Measurements from ENCODE around the gene SLC29A2. TPM values are rescaled to one million over a fixed set of nuclear protein-coding genes. Genes with fewer than 3 reads are reported as not detected.
"Not testable (repeated sequence)": the region's sequence is repeated elsewhere in the genome, so short reads cannot be mapped to it uniquely, and the experiment has no call there.

The SLC29A2 gene
- total RNA-seq, 6 donors from 2014 or later, result 8.3 to 20.5 (median 13.1) TPM

DNA sequence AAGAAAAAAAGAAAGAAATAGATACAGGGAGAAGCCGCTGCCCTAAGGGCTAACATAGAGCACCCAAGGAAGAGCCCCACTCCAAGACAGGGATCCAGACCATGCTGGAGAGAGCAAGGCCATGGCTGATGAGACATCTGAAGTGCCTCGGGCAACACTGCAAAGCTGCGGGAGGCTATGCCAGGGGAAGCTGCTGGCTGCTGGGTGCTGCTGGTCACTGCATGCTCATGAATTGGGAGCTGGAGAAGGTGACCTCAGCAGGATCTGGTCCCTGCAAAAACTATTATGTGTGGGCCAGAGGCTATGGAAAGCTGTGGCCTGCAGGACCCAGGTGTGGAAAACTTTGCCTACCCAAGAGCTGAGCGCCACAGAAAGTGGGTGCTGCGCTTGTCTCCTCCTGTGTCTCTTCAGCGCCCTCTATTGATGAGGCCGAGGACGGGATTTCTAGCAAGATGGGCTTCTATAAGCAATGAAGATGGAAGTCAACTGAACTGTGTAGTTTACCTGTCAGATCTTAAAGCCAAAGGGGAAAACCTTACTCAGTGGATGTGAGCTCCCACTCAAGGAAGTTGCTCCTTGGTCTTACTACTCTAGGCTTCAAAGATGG, 17.3 kb upstream of the SLC29A2 start:
- peak in 1 of 2 donors; percentile 73 for DNase-seq
- Histone ChIP-seq H3K27ac (no peak overlapping the region), H3K4me1 (peaks cover 3 to 12% (median 6%) of the 10 kb centered on the region in 4 donors), H3K27me3 (peaks cover 0 to 2% (median 0%) of the 10 kb centered on the region in 4 donors), H3K9me3 (no peaks in the 10 kb centered on the region), H3K36me3 (no peaks in the 10 kb centered on the region), H3K4me3 (no peak overlapping the region)
- peak; percentile 62 to 71 for ATAC-seq (ENCODE audit: low FRiP score in 2 of 2)
- WGBS, 2 donors, result 30 to 33% methylated on average over 8 of the region's 8 CpGs
- TF ChIP-seq EP300 (IDR thresholded peaks at IDR 0.05), result no peak
- no peak for TF ChIP-seq POLR2AphosphoS5 (IDR thresholded peaks at IDR 0.05)
- TF ChIP-seq POLR2A (IDR thresholded peaks at IDR 0.05), result no peak
- TF ChIP-seq, protein P1, sequence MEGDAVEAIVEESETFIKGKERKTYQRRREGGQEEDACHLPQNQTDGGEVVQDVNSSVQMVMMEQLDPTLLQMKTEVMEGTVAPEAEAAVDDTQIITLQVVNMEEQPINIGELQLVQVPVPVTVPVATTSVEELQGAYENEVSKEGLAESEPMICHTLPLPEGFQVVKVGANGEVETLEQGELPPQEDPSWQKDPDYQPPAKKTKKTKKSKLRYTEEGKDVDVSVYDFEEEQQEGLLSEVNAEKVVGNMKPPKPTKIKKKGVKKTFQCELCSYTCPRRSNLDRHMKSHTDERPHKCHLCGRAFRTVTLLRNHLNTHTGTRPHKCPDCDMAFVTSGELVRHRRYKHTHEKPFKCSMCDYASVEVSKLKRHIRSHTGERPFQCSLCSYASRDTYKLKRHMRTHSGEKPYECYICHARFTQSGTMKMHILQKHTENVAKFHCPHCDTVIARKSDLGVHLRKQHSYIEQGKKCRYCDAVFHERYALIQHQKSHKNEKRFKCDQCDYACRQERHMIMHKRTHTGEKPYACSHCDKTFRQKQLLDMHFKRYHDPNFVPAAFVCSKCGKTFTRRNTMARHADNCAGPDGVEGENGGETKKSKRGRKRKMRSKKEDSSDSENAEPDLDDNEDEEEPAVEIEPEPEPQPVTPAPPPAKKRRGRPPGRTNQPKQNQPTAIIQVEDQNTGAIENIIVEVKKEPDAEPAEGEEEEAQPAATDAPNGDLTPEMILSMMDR (IDR thresholded peaks at IDR 0.05), result peak; percentile 39 to 59 (median 55)

DNA sequence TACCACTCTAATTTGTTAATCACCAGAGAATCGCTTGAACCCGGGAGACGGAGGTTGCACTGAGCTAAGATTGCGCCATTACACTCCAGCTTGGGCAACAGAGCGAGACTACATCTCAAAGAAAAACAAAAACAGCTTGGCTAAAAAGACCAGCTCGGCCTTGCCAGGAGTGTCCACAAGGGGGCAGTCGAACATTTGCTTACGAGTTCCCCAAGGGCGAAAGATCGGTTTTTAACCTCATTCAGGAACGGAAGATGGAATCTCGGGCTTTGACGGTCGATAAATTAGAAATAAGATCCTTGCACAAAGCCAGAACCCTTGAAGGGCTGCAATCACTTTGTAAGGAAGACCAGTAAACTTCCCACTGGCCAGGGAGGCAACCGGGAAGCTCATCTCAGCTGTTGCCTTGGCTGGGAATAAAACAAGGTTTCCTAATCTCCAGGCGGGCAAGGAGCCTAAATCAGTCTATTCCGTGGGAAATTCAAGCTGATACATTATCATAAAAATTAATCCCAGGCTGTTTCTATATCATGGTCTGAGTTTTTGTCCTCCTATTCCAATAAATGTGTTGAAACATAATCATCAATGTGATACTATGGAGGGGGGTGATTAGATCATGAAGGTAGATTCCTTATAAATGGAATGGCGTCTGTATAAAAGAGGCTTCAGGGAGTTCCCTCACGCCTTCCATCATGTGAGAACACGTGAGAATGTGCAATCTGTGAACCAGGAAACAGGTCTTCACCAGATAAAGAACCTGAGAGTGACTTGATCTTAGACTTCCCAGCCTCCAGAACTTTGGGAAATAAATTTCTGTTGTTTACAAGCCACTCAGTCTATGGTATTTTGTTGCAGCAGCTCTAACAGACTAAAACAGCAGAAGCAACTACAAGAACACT, 14.9 kb upstream of the SLC29A2 start:
- peak overlapping the region in 1 of 4 donors; percentile 8 for H3K27ac ChIP-seq
- peak overlapping the region in 3 of 4 donors; percentile 5 to 35 (median 17) for H3K4me3 ChIP-seq
- no peaks in the 10 kb centered on the region for H3K36me3 ChIP-seq
- WGBS, 2 donors, result 6 to 8% methylated on average over 20 of the region's 20 CpGs
- DNase-seq, result peak in 1 of 2 donors; percentile 86
- TF ChIP-seq, protein P1 (IDR thresholded peaks at IDR 0.05), result peak; percentile 78 to 88 (median 80)
- no peak for TF ChIP-seq POLR2A (IDR thresholded peaks at IDR 0.05)
- no peaks in the 10 kb centered on the region for H3K9me3 ChIP-seq
- H3K27me3 ChIP-seq, result peaks cover 0 to 2% (median 0%) of the 10 kb centered on the region in 4 donors
- peaks cover 3 to 12% (median 6%) of the 10 kb centered on the region in 4 donors for H3K4me1 ChIP-seq
- peak; percentile 84 to 87 for ATAC-seq (ENCODE audit: low FRiP score in 2 of 2)

DNA sequence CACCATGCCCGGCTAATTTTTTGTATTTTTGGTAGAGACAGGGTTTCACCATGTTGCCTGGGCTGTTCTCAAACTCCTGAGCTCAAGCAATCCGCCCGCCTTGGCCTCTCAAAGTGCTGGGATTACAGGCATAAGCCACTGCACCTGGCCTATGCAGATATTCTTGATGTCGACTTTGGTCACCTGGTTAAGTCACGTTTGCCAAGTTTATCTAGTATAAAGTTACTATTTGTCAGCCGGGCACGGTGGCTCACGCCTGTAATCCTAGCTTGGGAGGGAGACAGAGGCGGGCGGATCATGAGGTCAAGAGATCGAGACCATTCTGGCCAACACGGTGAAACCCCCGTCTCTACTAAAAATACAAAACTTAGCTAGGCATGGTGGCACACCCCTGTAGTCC, 12.8 kb upstream of the SLC29A2 start:
- ATAC-seq (ENCODE audit: low FRiP score in 2 of 2); H3K36me3 ChIP-seq; H3K9me3 ChIP-seq; H3K27me3 ChIP-seq; DNase-seq; H3K4me3 ChIP-seq; H3K27ac ChIP-seq: not testable (repeated sequence)
- 81 to 87% methylated on average over 13 of the region's 13 CpGs for WGBS, 2 donors
- H3K4me1 ChIP-seq, result peaks cover 3 to 12% (median 6%) of the 10 kb centered on the region in 4 donors

DNA sequence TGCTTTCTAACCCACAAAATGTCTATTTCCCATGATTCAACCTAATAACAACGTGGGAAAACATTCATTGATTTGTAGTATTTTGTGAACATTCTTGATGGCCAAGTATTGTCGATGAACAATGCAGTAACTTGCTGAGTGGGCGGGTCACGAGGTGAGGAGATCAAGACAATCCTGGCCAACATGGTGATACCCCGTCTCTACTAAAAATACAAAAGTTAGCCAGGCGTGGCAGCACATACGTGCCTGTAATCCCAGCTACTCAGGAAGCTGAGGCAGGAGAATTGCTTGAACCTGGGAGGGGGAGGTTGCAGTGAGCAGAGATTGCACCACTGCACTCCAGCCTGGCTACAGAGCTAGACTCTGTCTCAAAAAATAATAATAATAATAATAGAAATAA, 8.7 kb upstream of the SLC29A2 start:
- not testable (repeated sequence) for H3K4me1 ChIP-seq; H3K36me3 ChIP-seq; H3K27me3 ChIP-seq; H3K9me3 ChIP-seq; H3K27ac ChIP-seq; H3K4me3 ChIP-seq; ATAC-seq (ENCODE audit: low FRiP score in 2 of 2); DNase-seq
- 28% methylated on average over 7 of the region's 7 CpGs for WGBS, 2 donors

DNA sequence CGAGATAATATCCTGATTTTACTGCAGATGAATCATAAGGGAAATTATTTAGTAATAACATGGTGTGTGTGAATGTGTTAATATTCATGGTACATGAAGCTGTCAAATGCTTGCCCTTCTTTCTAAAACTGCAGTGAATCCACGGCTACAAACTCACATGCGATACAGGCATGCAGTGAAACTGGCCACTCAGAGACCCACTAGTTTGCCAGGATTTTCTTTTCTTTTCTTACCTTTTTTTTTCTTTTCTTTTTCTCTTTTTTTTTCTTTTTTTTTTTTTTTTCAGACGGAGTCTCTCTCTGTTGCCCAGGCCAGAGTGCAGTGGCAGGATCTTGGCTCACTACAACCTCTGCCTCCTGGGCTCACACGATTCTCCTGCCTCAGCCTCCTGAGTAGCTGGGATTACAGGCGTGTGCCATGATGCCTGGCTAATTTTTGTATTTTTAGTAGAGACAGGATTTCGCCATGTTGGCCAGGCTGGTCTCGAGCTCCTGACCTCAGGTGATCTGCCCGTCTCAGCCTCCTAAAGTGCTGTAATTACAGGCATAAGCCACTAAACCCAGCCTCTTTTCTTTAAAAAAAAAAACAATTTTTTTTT, 2.2 kb upstream of the SLC29A2 start:
- H3K27ac ChIP-seq; DNase-seq; H3K4me3 ChIP-seq; ATAC-seq (ENCODE audit: low FRiP score in 2 of 2); H3K9me3 ChIP-seq; H3K36me3 ChIP-seq: not testable (repeated sequence)
- Histone ChIP-seq H3K4me1 (peaks cover 4 to 31% (median 20%) of the 10 kb centered on the region in 4 donors), H3K27me3 (peaks cover 0 to 14% (median 0%) of the 10 kb centered on the region in 4 donors)
- 83 to 84% methylated on average over 9 of the region's 9 CpGs for WGBS, 2 donors

DNA sequence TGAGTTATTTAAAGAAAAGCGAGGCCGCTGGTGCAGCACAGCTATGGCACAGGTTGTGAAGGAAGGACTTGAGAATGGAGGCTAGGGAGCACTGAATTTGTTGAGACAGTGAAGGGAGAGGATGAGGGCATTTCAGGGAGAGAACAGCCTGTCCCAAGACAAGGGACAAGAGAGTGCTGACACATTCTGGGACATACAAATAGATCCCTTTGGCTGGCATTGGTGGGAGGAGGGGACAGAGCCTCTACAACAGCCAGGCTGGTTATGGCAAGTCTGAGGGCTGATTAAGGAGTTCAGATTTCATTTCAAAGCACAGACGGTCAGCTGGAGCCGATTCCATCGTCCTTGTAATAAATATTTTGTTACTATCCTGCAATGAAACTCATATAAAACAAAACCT, 1.7 kb upstream of the SLC29A2 start:
- H3K27ac ChIP-seq, result no peak overlapping the region
- H3K4me3 ChIP-seq, result no peak overlapping the region
- H3K9me3 ChIP-seq, result no peaks in the 10 kb centered on the region
- 64 to 71% methylated on average over 5 of the region's 5 CpGs for WGBS, 2 donors
- H3K4me1 ChIP-seq, result peaks cover 4 to 31% (median 20%) of the 10 kb centered on the region in 4 donors
- TF ChIP-seq POLR2AphosphoS5 (IDR thresholded peaks at IDR 0.05) (no peak), POLR2A (IDR thresholded peaks at IDR 0.05) (no peak), EP300 (IDR thresholded peaks at IDR 0.05) (no peak)
- TF ChIP-seq, protein P1 (IDR thresholded peaks at IDR 0.05), result no peak
- H3K27me3 ChIP-seq, result peaks cover 0 to 14% (median 0%) of the 10 kb centered on the region in 4 donors
- ATAC-seq (ENCODE audit: low FRiP score in 2 of 2) (no peak), DNase-seq (no peak)
- peaks cover 0 to 4% (median 2%) of the 10 kb centered on the region in 4 donors for H3K36me3 ChIP-seq

All from upper lobe of left lung (tissue), 6 donors.